Activated naive CD4-positive, alpha-beta T cell treated with anti-CD3 and anti-CD28 coated beads, Interleukin-2, amount 10 ng/mL, durations not matched to agents 7 days and 5 days (primary cell): Measurements from ENCODE around the gene PROCA1.

Experiments used
- CTCF ChIA-PET: fragments of 350-600 bp; sonication (Branson Sonifier 250); formaldehyde crosslinking; loops from one replicate; lab custom pipeline; 2021; ENCODE audit warnings: antibody characterized with exemption; lab: Charles Lee
- DNase-seq: peaks from one replicate; pipeline ENCODE4 v3.0.0-alpha.2; 2020
- H3K27ac Mint-ChIP-seq: one replicate; pipeline ENCODE4 v1.8.0; 2021; ENCODE audit warnings: mild to moderate bottlenecking, moderate library complexity, mixed read lengths
- H3K27me3 Mint-ChIP-seq: one replicate; pipeline ENCODE4 v1.8.0; 2021; ENCODE audit warnings: mild to moderate bottlenecking, mixed read lengths
- H3K36me3 Mint-ChIP-seq: one replicate; pipeline ENCODE4 v1.8.0; 2021; ENCODE audit warnings: mixed read lengths
- H3K4me1 Mint-ChIP-seq: one replicate; pipeline ENCODE4 v1.8.0; 2021; ENCODE audit warnings: mixed read lengths
- H3K4me3 Mint-ChIP-seq: one replicate; pipeline ENCODE4 v1.8.0; 2021; ENCODE audit warnings: mild to moderate bottlenecking, moderate library complexity, mixed read lengths
- H3K9me3 Mint-ChIP-seq: one replicate; pipeline ENCODE4 v1.8.0; 2021; ENCODE audit warnings: mixed read lengths

The PROCA1 gene

GRCh38 chr17:28747801-28748750, 36.4 kb upstream of the PROCA1 start:
- CTCF ChIA-PET = interaction anchor here (0.8 to 15.0 kb wide), 6 partner anchors 14 to 168 kb away, joined by 3 to 415 read pairs (median 13); partner anchors contain the start of genes NEK8, RPL23A and TLCD1
- DNase-seq = no peak

GRCh38 chr17:28747051-28747691, 35.5 kb upstream of the PROCA1 start:
- peaks cover 17% of the 10 kb centered on the region for H3K36me3 Mint-ChIP-seq
- no peak overlapping the region for H3K4me3 Mint-ChIP-seq
- no peak overlapping the region for H3K27ac Mint-ChIP-seq
- H3K27me3 Mint-ChIP-seq = no peaks in the 10 kb centered on the region
- peaks cover 42% of the 10 kb centered on the region for H3K4me1 Mint-ChIP-seq
- H3K9me3 Mint-ChIP-seq = no peaks in the 10 kb centered on the region
- no peak for DNase-seq
- CTCF ChIA-PET = interaction anchor here (3.9 to 15.0 kb wide), 2 partner anchors 17 to 20 kb away, joined by 21 to 415 read pairs; partner anchors contain the start of genes NEK8, RPL23A and TLCD1

More at GRCh38 chr17:28747801-28748750, 36.4 kb upstream of the PROCA1 start:
- Mint-ChIP-seq H3K9me3 (no peaks in the 10 kb centered on the region), H3K27me3 (no peaks in the 10 kb centered on the region), H3K4me1 (peaks cover 44% of the 10 kb centered on the region), H3K27ac (no peak overlapping the region), H3K36me3 (peaks cover 21% of the 10 kb centered on the region), H3K4me3 (no peak overlapping the region)

- peaks cover 14% of the 10 kb centered on the region for H3K36me3 Mint-ChIP-seq
- DNase-seq = no peak
- no peaks in the 10 kb centered on the region for H3K9me3 Mint-ChIP-seq
- H3K4me1 Mint-ChIP-seq = peaks cover 42% of the 10 kb centered on the region
- CTCF ChIA-PET = interaction anchor here (3.9 to 15.0 kb wide), 2 partner anchors 17 to 19 kb away, joined by 21 to 415 read pairs; partner anchors contain the start of genes NEK8, RPL23A and TLCD1
- H3K27me3 Mint-ChIP-seq = no peaks in the 10 kb centered on the region
- H3K4me3 Mint-ChIP-seq = peak overlapping the region; percentile 10
- H3K27ac Mint-ChIP-seq = peak overlapping the region; percentile 67
Measured at GRCh38 chr17:28746611-28747050, 34.9 kb upstream of the PROCA1 start.

GRCh38 chr17:28745786-28746411, 34.2 kb upstream of the PROCA1 start:
- peak overlapping the region; percentile 89 for H3K4me3 Mint-ChIP-seq
- CTCF ChIA-PET = interaction anchor here (1.5 to 15.0 kb wide), 3 partner anchors 18 to 33 kb away, joined by 4 to 415 read pairs (median 21); partner anchors contain the start of genes NEK8, RPL23A and TLCD1
- H3K36me3 Mint-ChIP-seq = peaks cover 13% of the 10 kb centered on the region
- no peaks in the 10 kb centered on the region for H3K9me3 Mint-ChIP-seq
- H3K4me1 Mint-ChIP-seq = peaks cover 46% of the 10 kb centered on the region
- DNase-seq = no peak
- no peaks in the 10 kb centered on the region for H3K27me3 Mint-ChIP-seq
- H3K27ac Mint-ChIP-seq = peak overlapping the region; percentile 71

- Mint-ChIP-seq H3K36me3 (peaks cover 15% of the 10 kb centered on the region), H3K4me1 (peaks cover 42% of the 10 kb centered on the region), H3K27ac (peak overlapping the region; percentile 94), H3K27me3 (no peaks in the 10 kb centered on the region), H3K4me3 (peak overlapping the region; percentile 89), H3K9me3 (no peaks in the 10 kb centered on the region)
- peak; percentile 61 for DNase-seq
- CTCF ChIA-PET = interaction anchor here (1.5 to 15.0 kb wide), 3 partner anchors 18 to 32 kb away, joined by 4 to 415 read pairs (median 21); partner anchors contain the start of genes NEK8, RPL23A and TLCD1
Measured at GRCh38 chr17:28744972-28745785, 33.5 kb upstream of the PROCA1 start.

GRCh38 chr17:28744104-28744971, 32.6 kb upstream of the PROCA1 start:
- H3K9me3 Mint-ChIP-seq = peaks cover 2% of the 10 kb centered on the region
- H3K36me3 Mint-ChIP-seq = peaks cover 18% of the 10 kb centered on the region
- DNase-seq = peak; percentile 79
- CTCF ChIA-PET = interaction anchor here (3.9 to 15.0 kb wide), 2 partner anchors 17 to 20 kb away, joined by 21 to 415 read pairs; partner anchors contain the start of genes NEK8, RPL23A and TLCD1
- peak overlapping the region; percentile 94 for H3K27ac Mint-ChIP-seq
- peak overlapping the region; percentile 89 for H3K4me3 Mint-ChIP-seq
- H3K27me3 Mint-ChIP-seq = no peaks in the 10 kb centered on the region
- peaks cover 41% of the 10 kb centered on the region for H3K4me1 Mint-ChIP-seq

- no peaks in the 10 kb centered on the region for H3K27me3 Mint-ChIP-seq
- peaks cover 12% of the 10 kb centered on the region for H3K36me3 Mint-ChIP-seq
- H3K27ac Mint-ChIP-seq = peak within 1 kb of the TSS; percentile 94
- H3K4me1 Mint-ChIP-seq = peaks cover 42% of the 10 kb centered on the region
- H3K4me3 Mint-ChIP-seq = peak within 1 kb of the TSS; percentile 89
- H3K9me3 Mint-ChIP-seq = peaks cover 2% of the 10 kb centered on the region
- peak; percentile 81 for DNase-seq
- CTCF ChIA-PET = interaction anchor here (1.1 to 15.0 kb wide), 2 partner anchors 16 to 21 kb away, joined by 3 to 415 read pairs; partner anchors contain the start of genes NEK8, RPL23A and TLCD1
Measured at GRCh38 chr17:28743243-28744103, 31.8 kb upstream of the PROCA1 start, which contains the start of gene TRAF4. TSS of gene TRAF4 (plus strand) at chr17:28744011. CDS start at chr17:28744113, 102 bp downstream.

- no peak for DNase-seq
- peaks cover 10% of the 10 kb centered on the region for H3K36me3 Mint-ChIP-seq
- CTCF ChIA-PET = interaction anchor here (0.7 to 15.0 kb wide), 2 partner anchors 14 to 108 kb away, joined by 4 to 415 read pairs; partner anchors contain the start of genes NEK8, RPL23A and TLCD1
- H3K27me3 Mint-ChIP-seq = no peaks in the 10 kb centered on the region
- no peak overlapping the region for H3K27ac Mint-ChIP-seq
- H3K4me1 Mint-ChIP-seq = peaks cover 38% of the 10 kb centered on the region
- H3K9me3 Mint-ChIP-seq = peaks cover 4% of the 10 kb centered on the region
- H3K4me3 Mint-ChIP-seq = no peak overlapping the region
Measured at GRCh38 chr17:28741358-28742349, 30.0 kb upstream of the PROCA1 start.

GRCh38 chr17:28740406-28741357, 29.0 kb upstream of the PROCA1 start:
- DNase-seq = no peak
- peaks cover 4% of the 10 kb centered on the region for H3K9me3 Mint-ChIP-seq
- H3K36me3 Mint-ChIP-seq = peaks cover 11% of the 10 kb centered on the region
- peaks cover 31% of the 10 kb centered on the region for H3K4me1 Mint-ChIP-seq
- CTCF ChIA-PET = interaction anchor here (0.9 to 15.0 kb wide), 3 partner anchors 9 to 13 kb away, joined by 4 to 415 read pairs (median 6); partner anchors contain the start of genes NEK8, RPL23A and TLCD1
- no peak overlapping the region for H3K27ac Mint-ChIP-seq
- H3K27me3 Mint-ChIP-seq = no peaks in the 10 kb centered on the region
- H3K4me3 Mint-ChIP-seq = no peak overlapping the region
